GM21360 (cell line): ENCODE results near the gene LSM3.
A peak's percentile ranks its signal among the peaks of the same experiment; 100 is the strongest.
"Not testable (repeated sequence)": the region's sequence is repeated elsewhere in the genome, so short reads cannot be mapped to it uniquely, and the experiment has no call there.

Source experiments
- ATAC-seq: cut with Tn5 transposase; IDR thresholded peaks from one replicate; pipeline ENCODE4 v1.9.1; 2021; ENCODE audit warnings: mild to moderate bottlenecking, moderate library complexity; ENCODE audit not compliant: unreplicated experiment

The LSM3 gene

GRCh38 chr3:14216257-14217048 lies 37.8 kb downstream of the LSM3 start:
- ATAC-seq: peak; percentile 72

GRCh38 chr3:14218355-14218754 lies 39.7 kb downstream of the LSM3 start:
- no peak for ATAC-seq

- ATAC-seq: no peak
Measured at GRCh38 chr3:14220933-14221332, 42.3 kb downstream of the LSM3 start.

- ATAC-seq: no peak
Measured at GRCh38 chr3:14221902-14222301, 43.3 kb downstream of the LSM3 start.

GRCh38 chr3:14222457-14222856 lies 43.8 kb downstream of the LSM3 start:
- ATAC-seq: no peak

- no peak for ATAC-seq
Measured at GRCh38 chr3:14222900-14223594, 44.4 kb downstream of the LSM3 start.

- ATAC-seq: no peak
Measured at GRCh38 chr3:14223595-14223994, 45.0 kb downstream of the LSM3 start.

- ATAC-seq: no peak
Measured at GRCh38 chr3:14224895-14225294, 46.3 kb downstream of the LSM3 start.

- no peak for ATAC-seq
Measured at GRCh38 chr3:14225421-14225820, 46.8 kb downstream of the LSM3 start.

- ATAC-seq: not testable (repeated sequence)
Measured at GRCh38 chr3:14226351-14226750, 47.7 kb downstream of the LSM3 start.

GRCh38 chr3:14227856-14228255 lies 49.2 kb downstream of the LSM3 start:
- ATAC-seq: no peak

GRCh38 chr3:14228681-14229470 lies 50.3 kb downstream of the LSM3 start:
- ATAC-seq: no peak

GRCh38 chr3:14229695-14230094 lies 51.1 kb downstream of the LSM3 start:
- not testable (repeated sequence) for ATAC-seq

- ATAC-seq: no peak
Measured at GRCh38 chr3:14230729-14231128, 52.1 kb downstream of the LSM3 start.

GRCh38 chr3:14231145-14231990 lies 52.8 kb downstream of the LSM3 start:
- ATAC-seq: no peak

GRCh38 chr3:14231998-14232501 lies 53.4 kb downstream of the LSM3 start:
- no peak for ATAC-seq

GRCh38 chr3:14234251-14235002 lies 55.8 kb downstream of the LSM3 start:
- no peak for ATAC-seq

GRCh38 chr3:14235003-14235911 lies 56.6 kb downstream of the LSM3 start:
- no peak for ATAC-seq

GRCh38 chr3:14235912-14236295 lies 57.3 kb downstream of the LSM3 start:
- no peak for ATAC-seq
